Measurements from ENCODE around the gene NUDT14.

NUDT14 gene

GRCh38 chr14:105172476-105172875, 8.6 kb downstream of the NUDT14 start:
- no peak for DNase-seq

- no peak for DNase-seq
Observed at GRCh38 chr14:105171004-105171673, 10.0 kb downstream of the NUDT14 start.

GRCh38 chr14:105169776-105170655, 11.1 kb downstream of the NUDT14 start:
- DNase-seq: no peak

- DNase-seq: peak; percentile 39
Observed at GRCh38 chr14:105168979-105169507, 12.1 kb downstream of the NUDT14 start.

GRCh38 chr14:105168496-105168978, 12.6 kb downstream of the NUDT14 start, which contains the start of gene JAG2:
Gene JAG2, minus strand, starts transcription at chr14:105168776. Its CDS starts 356 bp downstream, at chr14:105168420.
- DNase-seq: peak; percentile 54

- no peak for DNase-seq
Observed at GRCh38 chr14:105168093-105168420, 13.1 kb downstream of the NUDT14 start.

- peak; percentile 20 for DNase-seq
Observed at GRCh38 chr14:105167303-105168092, 13.6 kb downstream of the NUDT14 start.

GRCh38 chr14:105166571-105167302, 14.4 kb downstream of the NUDT14 start:
- no peak for DNase-seq

- DNase-seq: no peak
Observed at GRCh38 chr14:105165761-105166485, 15.2 kb downstream of the NUDT14 start.

- no peak for DNase-seq
Observed at GRCh38 chr14:105165134-105165704, 15.9 kb downstream of the NUDT14 start.

- DNase-seq: no peak
Observed at GRCh38 chr14:105163040-105163742, 17.9 kb downstream of the NUDT14 start.

- DNase-seq: no peak
Observed at GRCh38 chr14:105162669-105162979, 18.5 kb downstream of the NUDT14 start.

- no peak for DNase-seq
Observed at GRCh38 chr14:105161964-105162668, 19.0 kb downstream of the NUDT14 start.

- no peak for DNase-seq
Observed at GRCh38 chr14:105161309-105161708, 19.8 kb downstream of the NUDT14 start.

GRCh38 chr14:105160776-105161175, 20.3 kb downstream of the NUDT14 start:
- DNase-seq: no peak

GRCh38 chr14:105159344-105159743, 21.8 kb downstream of the NUDT14 start:
- DNase-seq: no peak

- no peak for DNase-seq
Observed at GRCh38 chr14:105158794-105159193, 22.3 kb downstream of the NUDT14 start.

GRCh38 chr14:105157872-105158271, 23.2 kb downstream of the NUDT14 start:
- DNase-seq: no peak

- DNase-seq: no peak
Observed at GRCh38 chr14:105156414-105157375, 24.4 kb downstream of the NUDT14 start.
